ENCODE data around the gene ZNF492.
"Not testable (repeated sequence)": the region's sequence is repeated elsewhere in the genome, so short reads cannot be mapped to it uniquely, and the experiment has no call there.

Gene ZNF492

DNA sequence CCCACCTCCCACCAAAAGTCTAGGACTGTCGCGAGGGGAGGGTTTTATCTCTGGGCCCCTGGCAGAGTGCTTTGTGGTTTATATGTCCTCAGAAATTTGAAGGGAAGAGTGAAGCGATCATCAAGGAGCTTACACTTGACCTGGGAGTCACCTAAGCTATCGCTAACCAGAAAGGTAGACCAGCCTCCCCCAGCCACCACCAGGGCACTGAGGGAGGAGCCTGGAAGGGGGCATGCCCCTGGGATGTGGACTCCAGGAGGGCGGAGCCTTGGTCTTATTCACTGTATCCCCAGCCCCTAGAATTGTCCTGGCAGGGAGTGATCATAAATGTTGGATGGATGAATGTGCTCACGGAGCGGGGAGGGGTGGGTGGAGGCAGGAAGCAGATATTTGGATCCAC, 16.9 kb upstream of the ZNF492 start:
- DNase-seq (ENCODE audit: low read depth in 1 of 2, low spot score in 1 of 2), result not testable (repeated sequence)

DNA sequence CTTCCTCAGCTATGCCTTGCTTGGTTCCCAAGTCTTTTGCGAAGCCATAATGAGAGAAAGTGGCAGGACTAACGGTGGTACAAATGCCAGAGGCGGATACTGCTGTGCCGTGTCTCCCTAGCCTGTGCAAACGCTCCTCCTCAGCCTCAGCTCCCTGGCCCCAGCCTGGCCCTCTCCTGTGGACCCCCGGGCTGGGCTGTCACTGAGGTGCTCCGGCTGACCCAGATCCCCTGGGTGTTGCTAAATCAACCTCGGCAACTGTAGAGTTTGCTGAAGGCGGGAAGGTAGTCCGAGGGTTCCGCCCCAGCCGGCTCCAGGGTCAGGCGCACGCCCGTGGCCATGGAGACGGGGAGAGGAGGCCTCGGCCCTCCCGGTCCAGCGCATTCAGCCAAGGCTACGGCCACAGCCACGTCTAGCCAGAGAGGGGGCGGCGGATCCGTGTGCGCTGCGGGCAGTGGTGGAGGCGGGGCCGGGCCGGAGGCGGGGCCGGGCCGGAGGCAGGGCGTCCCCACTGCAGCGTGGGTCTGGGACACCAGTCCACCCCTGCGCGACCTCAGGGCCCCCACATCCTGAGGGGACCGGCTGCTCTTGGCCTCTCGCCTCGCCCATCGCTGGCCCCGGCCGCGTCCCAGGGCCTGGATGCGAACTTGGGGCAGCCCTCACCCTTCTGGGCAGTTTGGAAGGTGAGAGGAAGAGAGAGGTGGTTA, 16.4 kb upstream of the ZNF492 start:
- no peak for DNase-seq (ENCODE audit: low read depth in 1 of 2, low spot score in 1 of 2)

- no peak for DNase-seq (ENCODE audit: low read depth in 1 of 2, low spot score in 1 of 2)
These were observed 14.8 kb upstream of the ZNF492 start for GRCh38 chr19:22619371-22619770.

- no peak for DNase-seq (ENCODE audit: low read depth in 1 of 2, low spot score in 1 of 2)
These were observed 14.2 kb upstream of the ZNF492 start for GRCh38 chr19:22619932-22620331.

DNA sequence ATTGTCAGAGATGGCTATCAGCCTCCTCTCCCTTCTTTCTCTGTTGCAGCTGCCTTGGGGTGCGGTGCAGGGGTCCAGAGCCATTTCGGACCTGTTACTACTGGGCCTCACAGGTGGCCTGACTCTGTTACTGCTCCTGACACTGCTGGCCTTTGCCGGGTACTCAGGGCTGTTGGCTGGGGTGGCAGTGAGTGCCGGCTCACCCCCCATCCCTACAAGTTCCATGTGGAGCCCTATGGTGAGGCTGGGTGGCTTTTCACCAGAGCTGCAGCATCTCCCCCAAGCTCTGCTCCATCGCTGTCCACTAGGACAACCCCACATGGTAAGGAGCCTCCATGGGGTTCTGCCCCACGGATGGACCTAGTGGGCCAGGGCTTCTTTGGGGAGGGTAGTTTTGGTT, 13.7 kb upstream of the ZNF492 start:
- DNase-seq (ENCODE audit: low read depth in 1 of 2, low spot score in 1 of 2), result no peak

DNA sequence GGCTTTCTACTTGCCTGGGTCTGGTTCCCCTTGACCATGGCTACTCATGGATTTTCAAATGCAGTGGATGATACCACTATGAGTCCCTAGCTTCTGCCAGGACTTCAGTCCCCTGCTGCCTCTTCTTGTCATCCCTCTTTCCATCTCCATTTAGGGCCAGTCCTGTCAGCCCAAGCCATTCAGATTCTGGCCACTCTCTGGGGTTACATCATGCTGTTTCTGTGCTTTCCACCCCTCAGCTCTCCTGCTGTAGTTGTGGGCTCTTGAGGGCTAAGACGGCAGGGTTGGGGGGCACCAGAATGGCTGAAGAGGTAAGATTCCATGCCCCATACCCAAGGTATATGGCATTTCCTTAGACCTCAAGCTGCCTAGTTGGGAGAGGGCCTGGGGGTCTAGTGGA, 13.2 kb upstream of the ZNF492 start:
- no peak for DNase-seq (ENCODE audit: low read depth in 1 of 2, low spot score in 1 of 2)

- DNase-seq (ENCODE audit: low read depth in 1 of 2, low spot score in 1 of 2), result no peak
These were observed 12.1 kb upstream of the ZNF492 start for GRCh38 chr19:22622020-22622419.

DNA sequence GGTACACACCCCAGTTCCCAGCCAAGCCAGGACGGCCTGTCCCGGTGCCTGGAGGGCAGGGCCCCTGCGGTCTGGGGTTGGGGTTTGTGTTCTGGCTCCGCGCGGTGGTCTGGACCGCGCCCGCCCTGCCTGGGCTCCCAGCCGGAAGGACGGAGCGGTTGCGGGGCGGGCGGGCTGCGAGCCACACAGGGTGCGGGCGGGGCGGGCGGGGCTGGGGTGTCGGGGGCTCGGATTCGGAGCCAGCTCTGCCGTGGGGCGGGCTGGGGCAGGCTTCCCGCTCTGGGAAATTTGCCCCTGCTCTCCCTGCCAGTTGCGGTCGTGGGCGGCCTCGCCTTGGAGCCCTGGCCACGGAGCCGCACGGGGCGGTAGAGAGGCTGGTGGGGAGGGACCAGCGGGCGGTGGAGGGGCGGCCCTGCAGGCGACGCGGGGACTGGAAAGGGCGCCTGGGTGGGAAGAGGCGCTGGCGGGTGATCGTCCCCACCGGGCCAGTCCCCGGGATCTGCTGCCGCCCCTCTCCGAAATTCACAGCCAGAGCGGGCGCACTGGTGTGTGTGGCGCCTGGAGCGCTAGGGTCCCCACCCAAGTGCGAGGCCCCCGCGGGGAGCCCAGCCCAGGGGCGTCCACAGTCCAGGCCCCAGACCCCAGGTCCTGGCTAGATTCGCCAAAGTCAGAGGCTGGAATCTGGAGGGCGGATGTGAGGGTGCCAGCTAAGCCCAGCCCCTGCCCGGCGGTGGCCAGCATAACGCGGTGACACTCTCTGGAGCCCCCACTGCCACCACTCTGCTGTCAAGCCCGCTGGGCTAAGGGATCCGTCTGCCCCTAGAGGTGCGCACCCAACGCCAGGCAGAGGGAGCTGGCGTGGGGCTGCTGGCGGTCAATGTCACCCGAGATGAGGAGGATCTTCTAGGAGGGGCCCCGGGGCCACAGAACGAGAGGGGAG, 11.0 kb upstream of the ZNF492 start:
- no peak for DNase-seq (ENCODE audit: low read depth in 1 of 2, low spot score in 1 of 2)

- DNase-seq (ENCODE audit: low read depth in 1 of 2, low spot score in 1 of 2), result no peak
These were observed 10.3 kb upstream of the ZNF492 start for GRCh38 chr19:22623841-22624221.

DNA sequence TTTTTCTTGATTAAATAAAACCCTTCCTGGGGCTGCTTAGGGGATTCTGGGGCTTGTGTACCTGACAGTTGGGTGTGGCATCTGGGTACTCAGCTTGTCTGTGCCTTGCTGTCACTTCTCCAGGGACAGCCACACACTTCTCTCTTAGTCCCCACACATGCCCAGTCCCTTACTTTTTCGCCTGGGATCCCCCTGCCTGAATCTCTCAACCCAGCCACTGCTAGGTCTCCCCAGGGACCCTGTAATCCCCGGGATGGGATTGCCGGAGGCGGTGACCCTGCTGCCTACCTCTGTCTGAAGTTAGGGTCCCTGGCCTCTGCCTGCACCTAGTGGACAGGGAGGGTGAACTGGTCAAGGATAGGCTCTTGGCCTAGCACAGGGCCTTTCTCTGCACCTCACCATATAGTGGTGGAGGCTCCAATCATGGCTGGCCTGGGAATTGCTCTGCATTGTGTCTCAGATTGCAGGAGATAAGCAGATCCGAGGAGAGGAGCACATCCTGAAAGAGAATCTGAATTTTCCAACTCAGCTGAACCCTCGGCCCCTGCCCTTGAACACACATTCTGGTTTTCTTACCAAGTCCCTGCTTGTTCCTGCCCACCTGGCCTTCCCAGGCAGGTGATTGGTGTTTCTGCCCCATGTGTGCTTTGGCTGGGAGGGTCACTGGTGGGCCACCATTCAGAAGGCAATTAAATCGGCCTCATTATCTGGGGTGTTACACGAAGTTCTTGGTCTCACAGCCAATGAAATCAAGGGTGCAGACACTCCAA, 8.7 kb upstream of the ZNF492 start:
- no peak for DNase-seq (ENCODE audit: low read depth in 1 of 2, low spot score in 1 of 2)

DNA sequence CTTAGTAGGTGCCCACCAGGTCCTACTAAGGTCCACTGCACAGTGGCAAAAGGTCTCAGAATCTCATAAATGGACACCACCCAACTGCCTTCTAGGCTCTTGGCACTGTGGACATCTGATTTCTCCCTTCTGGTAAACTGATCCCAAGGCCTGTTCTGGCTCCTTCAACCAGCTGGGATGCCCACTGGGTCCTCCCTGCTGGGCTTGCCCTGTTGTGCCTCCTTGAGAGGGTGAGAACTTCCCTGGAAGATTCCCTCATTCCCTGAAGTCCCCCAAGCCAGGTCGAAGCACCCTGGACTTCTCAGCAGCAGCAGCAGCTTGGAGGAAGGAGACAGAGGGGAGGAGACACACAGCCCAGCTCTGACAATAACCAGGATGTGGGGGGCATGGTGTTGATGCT, 6.6 kb upstream of the ZNF492 start:
- no peak for DNase-seq (ENCODE audit: low read depth in 1 of 2, low spot score in 1 of 2)

DNA sequence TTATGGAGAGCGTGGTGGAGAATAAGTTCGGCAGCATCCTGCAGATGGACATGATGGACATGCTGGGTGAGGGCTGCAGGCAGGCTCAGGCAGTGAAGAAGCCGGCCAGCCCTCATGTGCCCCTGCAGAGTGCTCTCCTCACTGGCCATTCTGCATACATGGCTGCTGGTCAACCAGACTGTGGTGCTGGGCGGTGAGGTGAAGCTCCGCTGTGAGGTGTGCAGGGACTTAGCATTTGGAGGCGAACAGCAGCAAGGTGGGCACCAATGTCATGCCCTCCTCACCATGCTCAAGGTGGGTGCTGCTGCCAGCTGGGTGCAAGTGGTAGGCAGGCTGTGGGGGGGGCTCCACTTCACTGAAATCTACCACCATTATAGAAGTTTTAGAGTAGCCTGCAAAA, 5.7 kb upstream of the ZNF492 start:
- no peak for DNase-seq (ENCODE audit: low read depth in 1 of 2, low spot score in 1 of 2)

DNA sequence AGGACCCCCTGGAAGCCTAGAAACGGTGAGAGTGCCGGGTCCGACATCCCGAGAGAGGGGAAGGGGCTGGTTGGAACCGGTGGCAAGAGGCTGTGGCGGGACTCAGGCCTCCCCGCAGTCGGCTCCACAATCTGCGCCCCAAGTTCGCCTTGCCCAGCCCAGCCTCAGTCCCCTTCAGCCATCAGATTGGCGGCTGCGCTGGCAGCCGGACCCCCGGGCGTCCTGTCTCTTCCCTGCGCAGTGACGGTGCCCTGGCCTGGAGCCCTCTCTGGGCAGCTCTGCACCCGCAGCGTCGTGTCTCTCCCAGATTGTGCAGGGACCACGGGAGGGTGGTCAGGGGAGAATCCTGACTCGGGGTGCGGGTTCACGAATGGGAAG, 315 bp downstream of the ZNF492 start:
- no peak for DNase-seq (ENCODE audit: low read depth in 1 of 2, low spot score in 1 of 2)

GRCh38 chr19:22685493-22685892, 51.4 kb downstream of the ZNF492 start:
- not testable (repeated sequence) for DNase-seq (ENCODE audit: low read depth in 1 of 2, low spot score in 1 of 2)

GRCh38 chr19:22702661-22703060, 68.5 kb downstream of the ZNF492 start:
- not testable (repeated sequence) for DNase-seq (ENCODE audit: low read depth in 1 of 2, low spot score in 1 of 2)

- not testable (repeated sequence) for DNase-seq (ENCODE audit: low read depth in 1 of 2, low spot score in 1 of 2)
These were observed 69.0 kb downstream of the ZNF492 start for GRCh38 chr19:22703096-22703495.

DNA sequence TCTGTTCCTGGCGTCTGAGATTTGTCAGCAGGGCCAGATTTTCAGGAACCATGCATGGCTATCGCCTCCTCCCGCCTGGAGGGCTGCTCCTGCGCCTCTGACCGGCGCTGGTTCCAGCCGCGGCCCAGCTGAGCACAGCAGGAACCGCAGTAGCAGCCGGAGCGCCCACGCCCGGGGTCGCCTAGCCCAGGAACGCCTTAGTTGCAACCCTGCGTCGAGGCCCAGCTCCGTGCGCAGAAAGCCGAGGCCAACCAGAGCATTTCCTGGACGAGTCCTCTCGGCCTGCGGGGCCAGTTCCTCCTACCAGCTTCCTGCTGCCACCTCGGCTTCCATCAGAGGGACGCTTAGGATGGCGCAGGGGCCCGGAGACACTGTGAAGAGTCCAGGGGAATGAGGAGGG, 74.9 kb downstream of the ZNF492 start:
- no peak for DNase-seq (ENCODE audit: low read depth in 1 of 2, low spot score in 1 of 2)

Data from stimulated activated CD4-positive, alpha-beta T cell treated with anti-CD3 and anti-CD28 coated beads, Interleukin-15, amount 100 ng/mL, for 1 hour (primary cell).